ENCODE data around the gene BAIAP2. TPM values are rescaled to one million over a fixed set of nuclear protein-coding genes. Genes with fewer than 3 reads are reported as not detected.

Gene BAIAP2
- total RNA-seq, 1 experiment from 2014 or later, result 58.0 TPM

DNA sequence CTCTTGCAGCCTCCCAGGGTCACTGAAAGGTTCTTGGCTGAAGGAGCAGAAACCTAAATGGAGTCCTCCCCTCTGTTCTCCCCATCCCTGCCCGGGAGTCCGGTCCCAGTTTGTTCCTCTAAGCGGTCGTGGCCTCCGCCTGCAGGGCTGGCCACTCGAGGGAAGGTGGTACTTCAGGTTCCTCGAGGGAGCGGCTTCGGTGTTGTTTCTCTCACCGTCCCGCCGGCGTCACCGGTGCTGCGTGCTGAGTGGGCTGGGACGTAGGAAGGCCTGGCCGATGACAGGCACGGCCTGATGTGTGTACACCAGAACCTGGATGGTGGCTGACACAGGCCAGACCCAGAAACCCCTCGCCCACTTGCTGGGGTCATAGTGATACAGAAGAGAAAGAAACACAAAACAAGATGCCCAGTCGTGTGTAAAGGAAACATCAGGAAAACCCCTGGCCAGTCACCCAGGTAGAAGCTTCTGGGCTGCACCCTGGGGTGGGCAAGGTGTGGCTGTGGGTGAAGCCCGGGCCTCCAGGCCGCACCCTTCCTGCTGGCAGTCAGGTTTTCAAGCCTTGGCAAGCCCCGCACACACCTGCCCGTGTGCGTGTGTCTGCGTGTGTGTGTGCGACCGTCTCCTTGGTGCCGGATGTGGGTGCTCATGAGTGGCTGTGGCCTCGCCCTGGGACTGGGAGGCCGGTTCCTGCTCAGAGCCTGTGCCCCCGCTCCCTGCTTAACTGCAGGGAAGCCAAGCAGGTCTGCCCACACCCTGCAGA lies 52.0 kb downstream of the BAIAP2 start:
- no TSS peak for BruUV-seq (replicated peaks)
- H3K4me1 Mint-ChIP-seq (ENCODE audit: low read depth, unreplicated experiment), result no peaks in the 10 kb centered on the region
- CTCF ChIA-PET, result no interaction called here

DNA sequence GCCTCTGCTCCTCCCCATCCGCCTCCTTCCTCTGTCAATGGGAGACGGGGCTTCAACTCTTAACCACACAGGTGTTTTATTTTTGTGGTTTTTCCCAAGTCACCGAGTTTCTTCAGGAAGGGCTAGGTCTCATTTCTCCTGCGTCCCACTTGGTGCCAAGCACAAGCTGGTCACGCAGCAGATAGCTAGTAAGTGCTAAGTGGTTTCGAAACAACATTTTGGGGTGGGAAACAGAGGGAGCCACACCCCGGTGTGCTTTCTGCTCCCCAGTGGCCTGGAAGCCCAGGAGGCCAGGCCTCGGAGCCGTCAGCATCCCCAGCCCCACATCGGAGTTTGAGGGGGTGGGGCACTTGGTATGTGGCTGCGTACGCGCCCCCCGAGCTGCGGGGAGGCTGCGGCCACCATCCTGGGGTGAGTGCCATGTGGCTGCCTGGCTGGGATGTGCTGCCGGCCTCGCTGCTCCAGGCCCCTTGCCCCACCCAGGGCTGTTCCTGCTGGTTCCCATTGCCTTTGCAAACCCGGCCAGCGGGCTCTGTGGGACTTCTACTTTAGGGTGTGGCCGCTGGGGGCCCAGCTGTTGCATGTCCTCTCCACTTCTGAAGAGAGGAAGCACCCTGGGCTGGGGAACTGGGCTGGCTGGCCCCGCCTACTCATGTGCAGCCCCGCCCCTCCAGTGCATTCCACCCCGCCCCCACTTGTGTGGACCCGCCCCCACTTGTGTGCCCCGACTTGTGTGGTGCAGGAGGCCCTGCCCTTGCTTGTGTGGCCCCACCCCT lies 55.6 kb downstream of the BAIAP2 start:
- Mint-ChIP-seq H3K4me1 (ENCODE audit: low read depth, unreplicated experiment) (peaks cover 10% of the 10 kb centered on the region), H3K9me3 (ENCODE audit: low read depth, unreplicated experiment) (no peaks in the 10 kb centered on the region), H3K27ac (ENCODE audit: unreplicated experiment) (no peak overlapping the region), H3K27me3 (ENCODE audit: unreplicated experiment) (no peaks in the 10 kb centered on the region), H3K4me3 (ENCODE audit: low read depth, unreplicated experiment) (no peak overlapping the region), H3K36me3 (ENCODE audit: insufficient read depth, unreplicated experiment) (peaks cover 17% of the 10 kb centered on the region)
- BruUV-seq (replicated peaks), result no TSS peak
- intact Hi-C loops (cut with micrococcal nuclease; ENCODE audit: unreplicated experiment), result no loop called here
- TF ChIP-seq, protein P1, sequence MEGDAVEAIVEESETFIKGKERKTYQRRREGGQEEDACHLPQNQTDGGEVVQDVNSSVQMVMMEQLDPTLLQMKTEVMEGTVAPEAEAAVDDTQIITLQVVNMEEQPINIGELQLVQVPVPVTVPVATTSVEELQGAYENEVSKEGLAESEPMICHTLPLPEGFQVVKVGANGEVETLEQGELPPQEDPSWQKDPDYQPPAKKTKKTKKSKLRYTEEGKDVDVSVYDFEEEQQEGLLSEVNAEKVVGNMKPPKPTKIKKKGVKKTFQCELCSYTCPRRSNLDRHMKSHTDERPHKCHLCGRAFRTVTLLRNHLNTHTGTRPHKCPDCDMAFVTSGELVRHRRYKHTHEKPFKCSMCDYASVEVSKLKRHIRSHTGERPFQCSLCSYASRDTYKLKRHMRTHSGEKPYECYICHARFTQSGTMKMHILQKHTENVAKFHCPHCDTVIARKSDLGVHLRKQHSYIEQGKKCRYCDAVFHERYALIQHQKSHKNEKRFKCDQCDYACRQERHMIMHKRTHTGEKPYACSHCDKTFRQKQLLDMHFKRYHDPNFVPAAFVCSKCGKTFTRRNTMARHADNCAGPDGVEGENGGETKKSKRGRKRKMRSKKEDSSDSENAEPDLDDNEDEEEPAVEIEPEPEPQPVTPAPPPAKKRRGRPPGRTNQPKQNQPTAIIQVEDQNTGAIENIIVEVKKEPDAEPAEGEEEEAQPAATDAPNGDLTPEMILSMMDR (IDR thresholded peaks at IDR 0.05; ENCODE audit: unreplicated experiment), result no peak
- DNase-seq, result no peak
- CTCF ChIA-PET, result interaction anchor here (0.6 kb wide), 1 partner anchor 14 kb away, joined by 4 read pairs; no protein-coding TSS in a partner anchor

More for the DNA sequence above, 52.0 kb downstream of the BAIAP2 start:
- no peaks in the 10 kb centered on the region for H3K27me3 Mint-ChIP-seq (ENCODE audit: unreplicated experiment)
- no peaks in the 10 kb centered on the region for H3K9me3 Mint-ChIP-seq (ENCODE audit: low read depth, unreplicated experiment)
- H3K4me3 Mint-ChIP-seq (ENCODE audit: low read depth, unreplicated experiment), result no peak overlapping the region
- H3K36me3 Mint-ChIP-seq (ENCODE audit: insufficient read depth, unreplicated experiment), result peaks cover 9% of the 10 kb centered on the region
- DNase-seq, result no peak
- intact Hi-C loops (cut with micrococcal nuclease; ENCODE audit: unreplicated experiment), result no loop called here
- no peak overlapping the region for H3K27ac Mint-ChIP-seq (ENCODE audit: unreplicated experiment)
- TF ChIP-seq, protein P1 (IDR thresholded peaks at IDR 0.05; ENCODE audit: unreplicated experiment), result no peak

DNA sequence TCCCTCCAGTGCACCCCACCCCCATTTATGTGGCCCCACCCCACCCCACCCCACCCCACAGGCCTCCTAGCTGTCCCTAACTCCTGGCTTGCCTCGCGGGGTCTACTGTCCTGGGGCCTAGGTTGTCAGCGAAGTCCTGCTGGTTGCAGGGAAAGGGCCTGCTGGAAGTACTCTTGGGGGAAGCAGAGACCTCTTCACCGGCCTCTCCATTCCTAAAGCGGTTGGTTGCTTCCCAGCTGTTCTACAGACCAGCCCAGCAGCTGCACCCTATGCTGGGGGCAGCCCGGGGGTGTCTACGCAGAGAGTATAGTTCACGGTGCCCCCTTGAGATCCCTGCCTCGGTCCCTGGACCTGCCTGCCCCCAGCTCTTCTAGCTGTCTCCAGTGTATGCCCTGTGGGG lies 56.2 kb downstream of the BAIAP2 start:
- CTCF ChIA-PET, result interaction anchor here (0.6 kb wide), 1 partner anchor 14 kb away, joined by 4 read pairs; no protein-coding TSS in a partner anchor

DNA sequence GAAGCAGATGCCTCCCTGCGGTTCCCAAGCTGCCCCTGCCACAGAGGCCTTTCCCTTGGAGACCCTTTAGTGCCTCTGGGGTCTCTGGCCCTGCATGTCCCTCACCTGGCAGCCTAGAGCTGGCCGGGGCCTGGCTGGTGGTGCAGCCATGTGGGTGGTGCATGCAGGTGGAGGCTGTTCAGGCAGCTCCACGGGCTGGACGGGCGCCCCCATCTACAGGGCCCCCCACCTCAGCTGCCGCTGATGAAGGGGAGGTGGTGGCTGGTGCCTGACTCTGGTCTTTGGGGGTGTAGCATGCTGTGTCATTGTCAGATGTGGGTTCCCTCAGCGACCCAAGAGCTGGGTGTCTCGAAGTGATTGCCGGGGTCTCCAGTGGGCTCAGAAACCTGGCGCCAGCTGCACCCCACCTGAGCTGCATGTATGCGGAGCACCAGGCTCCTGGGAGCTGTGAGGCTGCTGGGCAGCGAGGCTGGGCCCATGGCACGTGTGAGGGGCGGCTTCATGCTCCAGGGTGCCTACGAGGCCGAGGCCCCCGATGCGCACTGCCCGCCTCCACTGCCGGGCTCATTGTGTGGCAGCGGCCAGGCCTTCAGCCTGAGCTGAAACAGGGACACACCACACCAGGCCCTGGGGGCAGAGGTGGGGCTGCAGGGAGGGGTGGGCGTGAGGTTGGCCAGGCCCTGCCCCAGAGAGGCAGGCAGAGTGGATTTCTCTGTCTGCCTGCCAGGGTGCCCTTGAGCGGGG lies 57.0 kb downstream of the BAIAP2 start:
- Mint-ChIP-seq H3K9me3 (ENCODE audit: low read depth, unreplicated experiment) (no peaks in the 10 kb centered on the region), H3K27me3 (ENCODE audit: unreplicated experiment) (no peaks in the 10 kb centered on the region), H3K4me3 (ENCODE audit: low read depth, unreplicated experiment) (no peak overlapping the region), H3K4me1 (ENCODE audit: low read depth, unreplicated experiment) (peaks cover 24% of the 10 kb centered on the region), H3K36me3 (ENCODE audit: insufficient read depth, unreplicated experiment) (peaks cover 17% of the 10 kb centered on the region), H3K27ac (ENCODE audit: unreplicated experiment) (no peak overlapping the region)
- TF ChIP-seq, protein P1 (IDR thresholded peaks at IDR 0.05; ENCODE audit: unreplicated experiment), result no peak
- no TSS peak for BruUV-seq (replicated peaks)
- DNase-seq, result no peak
- CTCF ChIA-PET, result no interaction called here
- intact Hi-C loops (cut with micrococcal nuclease; ENCODE audit: unreplicated experiment), result no loop called here

More for the DNA sequence above, 56.2 kb downstream of the BAIAP2 start:
- Mint-ChIP-seq H3K27me3 (ENCODE audit: unreplicated experiment) (no peaks in the 10 kb centered on the region), H3K4me1 (ENCODE audit: low read depth, unreplicated experiment) (peaks cover 16% of the 10 kb centered on the region), H3K27ac (ENCODE audit: unreplicated experiment) (no peak overlapping the region), H3K9me3 (ENCODE audit: low read depth, unreplicated experiment) (no peaks in the 10 kb centered on the region), H3K4me3 (ENCODE audit: low read depth, unreplicated experiment) (no peak overlapping the region), H3K36me3 (ENCODE audit: insufficient read depth, unreplicated experiment) (peaks cover 17% of the 10 kb centered on the region)
- DNase-seq, result no peak
- BruUV-seq (replicated peaks), result no TSS peak
- intact Hi-C loops (cut with micrococcal nuclease; ENCODE audit: unreplicated experiment), result no loop called here
- TF ChIP-seq, protein P1 (IDR thresholded peaks at IDR 0.05; ENCODE audit: unreplicated experiment), result no peak
